ENCODE results near the gene STX3.

Gene STX3

DNA sequence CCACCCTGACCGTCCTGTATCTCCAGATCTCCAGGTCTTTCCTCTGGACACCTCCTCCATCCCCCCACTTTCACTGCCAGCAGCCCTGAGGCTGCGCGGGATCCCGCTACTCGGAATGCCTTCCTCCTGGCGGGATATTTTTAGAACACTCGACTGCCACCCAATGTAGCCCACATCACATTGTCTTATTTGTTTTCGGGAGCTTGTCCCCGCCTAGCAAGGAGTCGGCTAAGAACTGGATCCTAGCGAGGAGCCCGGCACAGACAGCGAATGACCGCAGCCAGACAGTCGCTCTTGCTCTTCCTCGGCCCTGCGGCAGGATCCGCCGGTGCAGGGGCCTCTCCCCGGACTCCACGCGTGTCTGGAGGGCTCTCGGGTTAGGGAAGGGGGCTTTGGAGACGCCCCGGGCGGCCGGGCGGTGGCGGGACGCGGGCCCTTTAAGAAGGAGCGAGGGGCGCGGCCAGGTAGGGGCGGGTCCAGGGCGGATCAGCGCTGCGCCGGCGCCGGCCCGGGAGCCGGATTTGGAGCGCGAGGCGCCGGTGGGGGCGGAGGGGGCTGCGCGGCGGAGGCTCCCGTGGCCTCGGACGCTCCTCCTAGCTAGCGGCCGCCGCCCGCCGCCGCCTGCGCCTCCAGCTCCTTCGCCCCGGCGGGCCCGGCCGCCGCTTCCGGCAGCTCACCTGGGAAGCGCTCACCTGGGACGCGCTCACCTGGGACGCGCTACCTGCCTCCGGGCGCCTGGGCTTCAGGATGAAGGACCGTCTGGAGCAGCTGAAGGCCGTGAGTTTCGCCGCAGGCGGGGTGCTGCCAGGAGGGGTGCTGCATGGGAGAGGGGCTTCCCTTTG, at the start of gene STX3:
Gene STX3, plus strand, starts transcription at position 518 of the 842 bp plus-strand sequence. Its CDS starts 230 bp downstream, at position 748.
- peak; percentile 57 for DNase-seq (ENCODE audit: low read depth)

DNA sequence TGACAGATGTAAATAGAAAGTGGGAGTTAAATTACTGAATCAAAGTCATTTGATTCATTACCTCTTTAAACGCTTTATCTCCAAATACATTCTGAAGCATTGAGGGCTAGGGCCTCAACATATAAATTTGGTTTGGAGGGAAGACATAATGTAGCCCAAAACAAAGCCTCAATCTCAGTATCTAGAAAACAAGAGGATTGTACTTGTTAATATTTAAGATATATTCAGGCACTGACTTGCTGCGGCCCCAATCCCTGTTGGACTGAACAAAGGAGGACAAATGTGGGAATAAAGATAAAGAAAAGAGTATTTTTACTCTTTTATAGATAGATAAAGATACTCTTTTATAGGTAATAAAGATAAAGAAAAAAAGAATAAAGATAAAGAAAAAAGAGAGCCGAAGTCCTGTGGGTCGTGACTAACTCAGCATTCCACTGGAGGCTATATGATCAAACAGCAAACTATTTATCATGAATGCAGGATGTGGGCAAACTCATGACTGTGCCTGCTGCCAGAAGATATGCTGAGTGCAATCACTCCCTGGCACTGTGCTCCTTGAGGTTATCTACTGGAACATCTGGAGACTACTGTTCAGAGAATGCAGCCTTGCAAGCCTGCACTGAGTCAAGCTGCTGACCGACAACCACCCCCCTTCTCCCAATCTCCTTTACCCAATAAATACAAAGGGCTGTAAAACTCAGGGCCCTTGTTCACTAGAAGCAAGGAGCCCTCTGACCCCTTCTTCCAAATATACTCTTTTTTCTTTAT, 48.5 kb upstream of the STX3 start:
- no peak for DNase-seq (ENCODE audit: low read depth)

GRCh38 chr11:59707371-59707770, 47.8 kb upstream of the STX3 start:
- no peak for DNase-seq (ENCODE audit: low read depth)

- DNase-seq (ENCODE audit: low read depth) = no peak
Measured at GRCh38 chr11:59708537-59708936, 46.6 kb upstream of the STX3 start.

DNA sequence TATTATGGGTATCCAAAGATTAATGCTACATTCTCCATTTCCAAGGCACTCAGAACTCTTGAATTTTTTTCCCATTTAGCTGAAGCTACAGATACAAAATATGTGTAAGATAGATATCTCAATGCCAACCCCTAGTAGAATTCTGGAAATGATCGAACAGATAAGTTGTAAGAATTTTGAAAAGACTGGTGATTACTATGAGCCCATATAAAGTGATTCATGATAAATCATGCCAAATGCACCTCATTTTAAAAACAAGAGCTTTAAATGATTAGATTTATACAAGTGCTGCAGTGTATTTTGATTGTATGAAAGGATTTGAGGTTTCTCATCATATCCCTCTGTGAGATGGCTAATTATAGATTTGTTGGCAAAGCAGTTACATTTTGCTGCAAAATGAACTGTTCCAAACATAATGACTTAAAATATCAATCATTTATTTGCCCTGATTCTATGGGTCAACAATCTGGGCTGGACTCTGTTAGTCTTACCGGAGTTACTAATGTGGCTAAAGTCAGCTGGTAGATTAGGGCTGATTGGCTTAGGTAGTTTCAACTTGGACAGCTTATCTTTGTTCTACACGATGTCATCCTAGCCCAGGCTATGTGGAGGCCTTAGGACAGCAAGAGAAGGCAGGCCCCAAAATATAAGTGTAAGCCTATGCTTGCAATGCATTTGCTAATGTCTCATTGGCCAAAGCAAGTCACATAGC, 44.9 kb upstream of the STX3 start:
- DNase-seq (ENCODE audit: low read depth) = no peak

DNA sequence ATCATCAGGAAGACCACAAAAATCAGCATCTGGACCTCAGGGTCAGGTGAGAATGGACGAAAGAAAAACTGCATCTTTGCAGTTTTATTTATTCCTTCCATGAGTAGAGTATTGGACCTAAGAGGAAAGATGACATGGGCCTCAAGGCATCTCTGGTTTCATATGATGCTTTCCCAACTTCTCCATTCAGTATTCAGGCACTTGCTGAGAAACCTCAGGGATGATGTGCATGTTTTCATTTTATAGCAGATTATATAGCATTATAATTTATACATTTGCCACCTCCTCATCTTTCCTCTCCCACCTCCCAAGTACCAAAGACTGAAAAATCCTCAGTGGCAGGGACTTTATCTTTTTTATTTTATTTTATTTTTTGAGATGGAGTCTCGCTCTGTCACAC, 41.4 kb upstream of the STX3 start, which contains the start of gene OR10V1:
Gene OR10V1, minus strand, starts transcription at position 101 of the 400 bp plus-strand sequence. Its CDS starts 0 bp downstream, at position 101.
- DNase-seq (ENCODE audit: low read depth) = no peak

- no peak for DNase-seq (ENCODE audit: low read depth)
Measured at GRCh38 chr11:59716051-59716450, 39.1 kb upstream of the STX3 start.

DNA sequence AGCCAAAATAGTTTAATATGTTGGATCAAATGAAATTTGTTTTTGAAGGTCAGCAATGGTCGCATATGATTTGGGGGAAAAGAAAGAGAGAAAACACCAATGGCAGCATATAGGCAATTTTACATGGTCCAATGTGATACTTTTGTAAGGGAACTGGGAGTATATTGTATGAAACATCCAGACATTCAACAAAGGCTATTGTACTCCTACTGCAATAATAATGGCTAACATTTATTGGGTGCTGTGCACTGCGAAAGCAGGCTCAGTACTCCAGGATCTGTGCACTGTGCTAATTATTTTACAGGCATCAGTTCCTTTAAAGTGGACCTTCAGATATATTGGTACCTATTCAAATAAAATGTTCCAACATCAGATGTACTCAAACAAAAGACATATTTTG, 35.6 kb upstream of the STX3 start:
- no peak for DNase-seq (ENCODE audit: low read depth)

- DNase-seq (ENCODE audit: low read depth) = no peak
Measured at GRCh38 chr11:59724066-59724465, 31.1 kb upstream of the STX3 start.

DNA sequence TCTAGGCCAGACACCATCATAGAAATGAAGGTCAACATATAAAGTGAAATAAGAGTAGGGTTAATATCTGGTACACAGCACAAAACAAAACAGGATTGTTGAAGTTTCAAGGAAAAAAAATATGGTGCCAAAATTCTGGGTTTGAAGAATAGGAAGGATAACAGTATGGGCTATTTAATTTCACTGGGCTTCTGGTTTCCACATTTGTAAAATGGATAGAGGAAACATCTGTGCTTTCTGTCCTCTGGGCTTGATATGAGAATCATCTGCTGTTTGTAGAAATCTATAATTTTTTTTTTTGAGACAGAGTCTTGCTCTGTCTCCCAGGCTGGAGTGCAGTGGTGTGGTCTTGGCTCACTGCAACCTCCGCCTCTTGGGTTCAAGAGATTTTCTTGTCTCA, 27.8 kb upstream of the STX3 start:
- no peak for DNase-seq (ENCODE audit: low read depth)

GRCh38 chr11:59728154-59728553, 27.0 kb upstream of the STX3 start:
- DNase-seq (ENCODE audit: low read depth) = no peak

DNA sequence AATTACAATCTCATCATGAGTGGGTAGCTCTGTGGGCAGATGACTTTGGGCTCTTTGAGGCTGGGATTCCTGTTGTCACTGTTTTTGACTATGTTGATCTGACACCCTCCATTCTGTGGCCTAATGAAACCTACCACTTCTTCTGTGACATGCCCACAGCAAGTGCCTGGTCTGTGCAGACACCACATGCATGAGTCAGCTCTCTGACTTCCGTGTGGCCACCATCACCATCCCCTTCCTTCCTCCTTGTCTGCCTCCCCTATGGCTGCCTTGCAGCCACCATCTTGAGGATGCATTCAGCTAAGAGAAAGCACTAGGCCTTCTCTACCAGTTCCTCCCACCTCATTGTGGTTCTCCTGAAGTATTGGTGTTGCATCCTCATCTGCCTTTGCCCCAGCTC, 26.3 kb upstream of the STX3 start:
- no peak for DNase-seq (ENCODE audit: low read depth)

DNA sequence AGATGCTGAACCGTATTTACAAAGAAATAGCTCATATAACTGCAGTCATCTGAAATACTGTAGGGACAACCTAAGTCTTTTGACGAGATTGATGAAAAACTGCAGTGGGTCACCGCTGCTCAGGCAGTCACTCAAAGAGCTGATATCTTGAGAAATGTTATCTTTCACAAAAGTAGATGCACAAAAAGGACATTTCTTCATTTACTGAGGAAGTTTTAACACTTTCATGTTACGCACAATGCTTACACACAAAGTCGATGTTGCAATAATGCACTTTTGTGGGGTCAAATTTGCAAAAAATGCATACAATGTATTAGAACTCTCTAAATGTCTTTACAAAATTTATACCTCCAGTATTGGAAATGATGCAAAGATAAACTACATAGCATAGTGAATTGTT, 25.3 kb upstream of the STX3 start:
- DNase-seq (ENCODE audit: low read depth) = no peak

DNA sequence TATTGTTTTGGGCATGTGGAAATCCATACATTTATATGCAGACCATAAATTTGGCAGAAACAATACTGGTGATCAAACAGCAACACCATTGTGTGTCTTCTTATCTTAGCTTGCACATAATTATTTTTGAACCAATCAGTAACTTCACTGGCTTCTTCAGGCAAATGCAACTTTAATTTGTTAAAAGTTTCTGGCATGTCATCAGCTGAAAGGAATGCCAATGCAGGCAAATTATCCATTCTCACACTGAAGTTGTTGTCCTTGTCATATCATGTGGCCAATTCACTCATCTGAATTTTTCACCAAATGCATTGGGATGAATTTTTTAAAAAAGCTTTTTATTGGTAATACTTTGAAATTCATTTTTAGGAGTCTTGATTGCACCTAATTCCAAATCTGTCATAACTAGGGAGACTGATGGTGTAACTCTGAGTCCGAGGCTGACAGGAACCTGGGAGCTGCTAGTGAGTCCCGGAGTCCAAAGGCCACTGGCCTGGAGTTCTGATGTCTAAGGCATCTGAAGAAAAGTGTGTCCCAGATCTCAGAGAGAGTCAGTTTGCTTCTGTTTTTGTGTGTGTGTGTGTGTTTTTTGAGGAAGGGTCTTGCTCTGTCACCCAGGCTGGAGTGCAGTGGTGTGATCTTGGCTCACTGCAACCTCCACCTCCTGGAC, 24.1 kb upstream of the STX3 start:
- DNase-seq (ENCODE audit: low read depth) = no peak

DNA sequence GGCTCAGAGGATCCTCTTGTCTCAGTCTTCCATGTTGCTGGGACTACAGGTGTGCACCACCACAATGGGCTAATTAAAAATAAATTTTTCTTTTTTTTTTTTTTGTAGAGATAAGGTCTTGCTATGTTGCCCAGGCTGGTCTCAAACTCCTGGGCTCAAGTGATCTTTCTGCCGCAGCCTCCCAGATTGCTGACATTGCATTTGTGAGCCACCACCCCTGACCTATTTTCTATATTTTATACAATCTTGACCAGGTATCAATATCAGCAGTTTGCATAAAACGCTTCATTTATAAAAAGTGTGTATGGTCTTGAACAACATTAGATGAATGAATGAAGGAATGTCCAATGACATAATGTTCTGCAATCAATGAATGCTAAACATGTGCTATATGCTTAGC, 9.1 kb upstream of the STX3 start:
- DNase-seq (ENCODE audit: low read depth) = no peak

DNA sequence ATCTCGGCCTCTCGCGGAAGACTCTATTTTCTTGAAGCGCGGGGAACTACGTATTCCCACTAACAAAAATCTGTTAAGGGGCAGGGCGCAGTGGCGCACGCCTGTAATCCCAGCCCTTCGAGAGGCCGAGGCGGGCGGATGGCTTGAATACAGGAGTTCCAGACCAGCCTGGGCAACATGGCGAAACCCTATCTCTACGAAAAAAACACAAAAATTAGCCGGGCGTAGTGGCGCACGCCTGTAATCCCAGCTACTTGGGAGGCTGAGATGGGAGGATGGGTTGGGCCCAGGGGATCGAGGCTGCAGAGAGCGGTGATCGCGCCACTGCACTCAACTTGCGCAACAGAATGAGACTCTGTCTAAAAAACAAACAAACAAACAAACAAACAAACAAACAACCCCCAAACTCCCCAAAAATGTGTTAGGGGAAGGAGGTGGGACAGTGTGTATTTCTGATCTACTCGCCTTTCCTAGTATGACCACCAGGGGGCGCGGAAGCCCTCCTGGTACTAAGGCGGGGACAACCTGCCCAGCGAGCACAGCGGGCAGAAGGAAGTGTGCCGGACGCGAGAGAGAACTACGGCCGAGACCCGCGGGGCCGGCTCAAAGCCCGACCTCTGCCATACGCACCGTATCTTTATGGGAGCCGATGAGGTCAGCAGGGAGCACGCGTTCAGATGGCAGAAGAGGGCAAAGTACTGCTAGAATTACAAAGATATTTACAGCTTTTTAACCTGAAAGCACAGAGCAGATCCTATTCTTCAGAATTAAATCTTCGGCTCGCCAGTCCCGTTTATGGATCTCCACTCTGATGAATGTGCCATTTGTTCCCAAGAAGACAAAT, 1.3 kb upstream of the STX3 start:
- peak; percentile 72 for DNase-seq (ENCODE audit: low read depth)

DNA sequence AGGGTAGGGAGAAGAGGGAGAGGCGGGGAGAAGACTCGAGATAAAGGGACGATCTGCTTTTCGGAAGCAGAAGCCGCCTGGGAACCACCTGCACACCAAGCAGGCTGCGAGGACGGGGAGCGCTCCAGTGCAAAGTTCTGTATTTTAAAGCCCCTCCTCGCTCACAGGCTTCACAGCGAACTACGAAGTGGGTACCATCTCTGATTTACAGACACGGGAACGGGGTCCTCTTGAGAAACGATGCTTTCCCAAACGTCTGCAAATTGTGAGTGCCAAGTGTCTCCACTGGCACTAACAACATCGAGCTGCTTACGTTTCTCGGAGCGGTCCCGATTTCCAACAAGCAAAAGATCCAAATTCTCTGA, 700 bp upstream of the STX3 start:
- no peak for DNase-seq (ENCODE audit: low read depth)

DNA sequence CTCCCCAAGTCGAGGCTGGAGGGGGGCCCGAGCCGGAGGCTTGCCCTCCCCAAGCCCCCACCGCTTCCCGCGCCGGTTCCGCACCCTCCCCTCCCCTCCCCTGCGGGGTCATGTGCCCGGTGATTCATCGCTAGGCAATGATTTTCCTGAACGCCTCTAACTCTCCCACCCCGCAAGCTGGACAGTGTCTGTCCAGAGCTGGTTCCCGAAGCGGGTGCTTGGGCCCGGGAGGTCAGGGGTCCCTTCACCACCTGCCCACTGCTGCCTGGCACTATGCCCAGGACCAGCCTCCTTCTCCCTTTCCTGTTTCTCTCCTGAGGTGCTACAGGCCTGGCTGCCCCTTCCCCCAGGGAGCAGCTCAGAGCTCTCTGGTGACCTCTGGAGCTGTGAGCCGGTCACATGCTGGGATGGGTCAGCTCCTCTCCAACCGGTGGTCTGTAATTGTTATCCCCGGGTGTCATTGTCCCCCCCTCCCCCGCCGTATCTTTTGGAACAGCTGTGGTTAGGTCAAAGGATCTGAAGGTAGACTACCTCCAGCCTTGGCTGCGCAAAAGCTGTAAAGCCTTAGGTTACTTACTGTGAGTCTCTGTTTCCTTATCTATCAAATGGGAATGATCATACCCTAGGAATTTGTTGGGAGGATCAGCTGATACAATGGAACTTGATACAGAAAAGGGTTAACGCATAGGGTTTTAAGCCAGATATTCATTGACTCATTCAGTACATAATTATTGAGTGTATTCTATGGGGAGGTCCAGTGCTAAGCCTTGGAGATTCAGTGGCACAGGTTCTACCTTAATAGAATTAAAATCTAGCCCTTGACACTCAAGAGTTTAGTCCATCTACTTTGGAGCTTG, 753 bp downstream of the STX3 start:
- DNase-seq (ENCODE audit: low read depth) = no peak

DNA sequence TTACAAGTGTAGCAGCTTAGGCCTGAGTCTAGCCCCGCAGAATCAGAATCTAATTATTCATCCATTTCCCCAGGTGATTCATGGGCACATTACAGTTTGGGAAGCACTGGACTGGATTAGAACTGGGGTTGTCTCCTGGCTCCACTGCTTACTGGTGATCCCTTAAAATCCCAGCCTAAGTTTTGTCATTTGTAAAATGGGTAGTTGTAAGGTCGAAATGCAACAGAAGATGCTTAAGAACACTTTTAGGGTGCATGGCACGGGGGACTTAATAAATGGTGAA, 1.3 kb downstream of the STX3 start:
- no peak for DNase-seq (ENCODE audit: low read depth)

- DNase-seq (ENCODE audit: low read depth) = no peak
Measured at GRCh38 chr11:59756845-59757244, 1.7 kb downstream of the STX3 start.
